ENCODE results near the gene VPS13D.

VPS13D gene

DNA sequence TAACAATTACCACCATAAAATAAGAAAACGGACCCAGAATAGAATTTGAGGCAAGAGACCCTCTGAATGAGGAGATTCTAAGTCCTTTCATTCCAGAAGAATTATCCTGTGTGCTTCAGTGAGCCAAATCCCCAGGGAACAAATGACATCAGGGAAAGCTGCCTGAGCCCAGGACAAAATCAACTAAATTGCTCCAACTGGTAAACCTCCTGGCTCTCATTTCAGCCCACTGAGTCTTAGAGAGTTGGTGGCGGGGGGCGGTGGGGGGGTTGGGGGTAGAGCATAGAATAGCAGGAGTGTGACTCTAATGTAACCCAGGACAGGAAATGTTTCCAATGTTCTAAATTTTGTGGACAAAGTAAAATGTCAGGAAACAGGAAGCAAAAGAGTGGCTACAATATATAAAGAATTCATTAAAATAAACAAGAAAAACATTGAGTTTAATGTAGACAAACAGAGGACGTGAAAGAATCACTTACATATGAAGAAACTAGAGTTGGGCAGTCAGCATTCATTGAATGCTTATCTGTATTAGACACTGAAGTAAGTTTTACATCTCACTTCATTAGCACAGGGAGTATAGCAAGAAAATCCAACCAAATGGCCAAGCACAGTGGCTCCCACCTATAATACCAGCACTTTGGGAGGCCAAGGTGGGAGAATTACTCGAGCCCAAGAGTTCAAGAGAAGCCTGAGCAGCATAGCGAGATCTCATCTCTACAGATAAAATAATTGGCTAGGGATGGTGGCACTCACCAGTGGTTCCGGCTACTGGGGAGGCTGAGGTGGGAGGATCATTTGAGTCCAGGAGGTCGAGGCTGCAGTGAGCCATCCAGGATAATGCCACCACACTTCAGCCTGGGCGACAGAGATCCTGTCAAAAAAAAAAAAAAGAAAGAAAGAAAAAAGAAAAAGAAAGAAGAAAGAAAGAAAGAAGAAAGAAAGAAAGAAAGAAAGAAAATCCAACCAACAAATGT is 313.1 kb downstream of the VPS13D start:
- no peak for DNase-seq

DNA sequence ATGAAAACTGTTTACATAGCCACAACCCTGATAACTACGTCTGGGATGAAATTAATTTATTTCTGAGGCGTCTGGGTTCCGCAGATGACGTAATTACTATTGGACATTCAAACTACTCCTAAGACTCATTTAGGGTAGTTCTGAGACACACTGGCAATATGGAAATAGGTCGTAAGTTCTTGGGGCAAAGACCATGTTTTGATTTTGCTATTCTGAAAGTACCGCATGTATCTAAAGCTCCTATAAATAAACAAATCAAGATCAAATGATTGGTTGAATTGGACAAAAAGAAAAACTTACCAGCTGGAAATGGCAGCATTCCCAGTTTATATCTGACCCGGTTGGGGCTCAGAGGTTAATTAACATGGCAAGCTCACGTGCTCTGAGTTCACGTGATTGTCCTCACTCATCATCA is 313.9 kb downstream of the VPS13D start:
- DNase-seq: no peak

DNA sequence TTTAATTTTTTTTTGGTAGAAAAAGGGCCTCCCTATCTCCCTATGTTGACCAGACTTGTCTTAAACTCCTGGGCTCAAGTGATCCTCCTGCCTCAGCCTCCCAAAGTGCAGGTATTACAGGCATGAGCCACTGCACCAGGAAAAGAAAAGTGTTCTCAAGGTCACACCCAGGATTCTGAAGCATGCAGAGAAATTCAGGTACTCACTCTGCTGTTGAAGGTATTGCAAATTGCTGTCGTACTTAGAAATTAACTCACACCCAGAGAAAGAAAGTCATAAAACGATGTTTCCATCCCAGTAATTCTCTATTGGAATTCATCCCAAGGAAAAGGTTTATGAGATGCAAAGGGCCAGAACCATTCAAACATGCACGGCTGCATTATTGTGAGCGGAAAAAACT is 314.5 kb downstream of the VPS13D start:
- DNase-seq: no peak

DNA sequence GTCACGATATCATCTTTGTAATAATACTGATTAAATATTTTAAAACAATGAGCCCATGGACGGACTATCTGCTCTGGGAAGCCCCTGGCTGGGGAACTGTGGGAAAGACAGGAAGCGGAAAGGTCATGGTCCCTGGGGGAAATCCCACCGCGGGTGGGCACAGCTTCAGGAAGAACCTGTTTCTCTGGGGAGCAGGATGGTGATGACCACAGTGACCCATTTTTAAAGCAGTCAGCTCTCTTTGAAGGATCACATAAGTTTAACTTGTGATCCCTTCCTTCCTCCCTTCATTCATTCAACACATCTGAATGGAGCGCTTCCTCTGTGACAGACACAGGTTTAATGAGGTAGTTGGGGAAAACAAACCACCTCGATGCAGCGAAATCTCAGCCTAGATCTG is 315.2 kb downstream of the VPS13D start:
- DNase-seq: no peak

DNA sequence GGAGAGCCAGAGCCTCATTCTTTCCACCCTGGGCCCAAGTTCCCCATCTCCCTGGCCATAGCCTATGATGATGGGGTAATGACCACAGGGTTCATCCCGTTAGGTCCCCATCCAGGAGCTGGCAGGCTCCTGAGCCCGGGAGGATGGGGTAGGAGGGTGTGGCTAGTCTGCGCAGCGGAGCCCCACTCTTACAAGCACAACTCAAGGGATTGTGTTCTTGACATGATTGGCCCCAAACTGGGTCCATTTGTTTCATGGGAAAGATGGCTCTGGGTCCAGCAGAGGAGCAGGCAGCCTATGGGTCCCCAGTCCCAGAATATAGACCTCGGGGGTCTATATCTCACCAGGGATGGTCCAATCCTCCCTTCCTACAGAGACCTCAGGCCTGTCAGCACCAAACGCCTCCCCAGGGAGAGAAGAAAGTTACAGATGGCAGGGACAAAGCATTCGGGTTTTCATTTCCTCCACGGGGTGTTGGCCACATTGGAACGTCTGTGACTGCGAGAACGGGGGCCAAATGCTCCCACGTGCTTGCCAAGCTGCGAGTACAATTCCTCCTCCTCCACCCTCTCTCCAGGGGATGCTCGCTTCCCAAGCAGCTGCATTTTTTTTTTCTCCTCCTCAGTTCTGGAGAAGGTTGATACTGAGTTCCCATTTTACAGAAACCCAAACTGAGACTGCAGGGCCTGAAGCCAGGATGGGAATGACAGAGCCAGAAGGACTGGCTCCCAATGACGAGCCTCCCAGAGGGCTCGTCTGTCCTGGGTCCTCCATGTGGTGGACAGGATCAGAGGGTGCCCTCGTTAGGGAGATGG is 317.1 kb downstream of the VPS13D start:
- DNase-seq: no peak

DNA sequence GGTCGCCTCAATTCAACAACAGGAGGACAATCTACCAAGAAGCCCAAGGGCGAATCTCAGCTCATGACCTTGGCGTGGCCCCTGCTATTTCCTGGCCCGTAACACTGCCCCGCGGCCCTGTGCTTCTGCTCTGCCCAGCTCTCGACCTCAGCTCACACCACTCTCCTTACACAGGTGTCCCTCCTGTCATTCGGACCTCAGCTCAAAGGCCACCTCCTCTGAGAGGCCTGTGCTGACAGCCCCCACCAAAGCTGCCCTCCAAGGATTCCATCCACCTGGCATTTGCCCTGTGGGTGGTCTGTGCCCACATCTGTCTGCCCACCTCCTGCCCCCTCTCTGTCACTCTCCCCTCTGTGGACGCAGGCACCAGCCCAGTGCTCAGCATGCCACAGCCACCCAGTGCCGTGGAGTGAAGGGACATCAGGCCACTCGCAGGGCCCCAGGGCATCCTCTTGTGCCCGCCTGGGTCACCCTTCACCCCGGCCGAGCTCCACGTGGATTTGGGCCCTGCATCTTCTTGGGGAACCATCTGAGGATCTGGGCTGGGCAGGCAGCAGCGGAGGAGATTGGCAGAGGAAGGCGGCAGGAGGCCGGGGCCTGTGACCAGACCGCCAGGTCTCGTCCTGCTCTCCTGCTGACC is 317.9 kb downstream of the VPS13D start:
- DNase-seq: no peak

DNA sequence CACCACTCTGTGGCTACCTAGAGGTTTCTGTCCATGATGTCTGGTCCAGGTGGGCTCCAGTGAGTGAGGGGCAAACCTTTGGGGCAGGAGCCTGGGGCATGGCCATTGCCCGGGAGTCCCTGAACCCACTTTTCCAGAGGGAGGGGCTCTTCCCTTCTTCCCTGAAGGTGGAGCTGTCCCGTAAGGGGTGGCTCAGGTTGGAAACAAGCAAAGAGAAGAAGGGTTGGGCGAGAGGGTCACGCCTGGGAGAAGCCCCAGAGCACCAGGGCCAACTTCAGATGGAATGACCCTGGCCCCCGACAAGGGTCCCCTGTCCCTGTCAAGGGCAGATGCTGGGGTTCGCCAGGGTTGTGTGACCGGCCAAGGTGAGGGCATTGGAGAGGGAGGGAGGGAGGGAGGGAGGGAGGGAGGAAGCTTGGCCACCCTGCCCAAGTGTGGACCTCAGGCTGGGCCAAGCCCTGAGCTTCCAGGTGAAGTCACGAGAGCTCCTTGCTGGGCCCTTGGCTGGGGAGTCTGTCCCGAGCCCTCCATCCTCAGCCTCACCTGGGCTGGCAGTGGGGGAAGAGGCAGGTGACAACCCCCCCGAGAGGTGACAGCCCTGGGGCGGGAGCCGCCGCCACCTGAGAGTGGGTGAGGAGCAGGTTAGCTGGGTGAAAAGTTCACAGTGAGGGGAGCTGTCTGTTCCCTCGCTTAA is 318.6 kb downstream of the VPS13D start:
- no peak for DNase-seq

DNA sequence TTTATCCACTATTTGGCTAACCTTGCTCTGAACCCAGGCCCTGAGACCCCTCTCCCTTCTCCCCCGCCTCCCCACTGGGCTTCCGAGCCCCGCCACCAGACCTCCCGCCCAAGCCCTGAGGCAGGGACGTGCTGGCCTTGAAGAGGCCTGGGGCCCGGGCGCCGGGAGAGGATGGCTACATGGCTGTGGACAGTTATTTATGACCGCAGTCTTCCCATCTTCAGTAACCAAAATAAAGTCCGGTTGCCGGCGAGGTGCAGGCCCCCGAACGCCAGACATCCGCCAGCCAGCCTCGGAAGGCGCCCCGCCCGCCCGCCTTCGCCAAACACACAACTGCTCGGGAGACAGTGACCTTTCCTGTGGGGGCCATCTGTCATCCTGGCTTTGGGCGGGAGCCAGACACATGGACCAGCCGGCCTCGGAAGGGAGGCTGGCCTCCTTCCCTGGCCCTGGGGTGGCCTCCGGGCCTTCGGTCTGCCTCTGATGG is 319.2 kb downstream of the VPS13D start:
- DNase-seq: no peak

DNA sequence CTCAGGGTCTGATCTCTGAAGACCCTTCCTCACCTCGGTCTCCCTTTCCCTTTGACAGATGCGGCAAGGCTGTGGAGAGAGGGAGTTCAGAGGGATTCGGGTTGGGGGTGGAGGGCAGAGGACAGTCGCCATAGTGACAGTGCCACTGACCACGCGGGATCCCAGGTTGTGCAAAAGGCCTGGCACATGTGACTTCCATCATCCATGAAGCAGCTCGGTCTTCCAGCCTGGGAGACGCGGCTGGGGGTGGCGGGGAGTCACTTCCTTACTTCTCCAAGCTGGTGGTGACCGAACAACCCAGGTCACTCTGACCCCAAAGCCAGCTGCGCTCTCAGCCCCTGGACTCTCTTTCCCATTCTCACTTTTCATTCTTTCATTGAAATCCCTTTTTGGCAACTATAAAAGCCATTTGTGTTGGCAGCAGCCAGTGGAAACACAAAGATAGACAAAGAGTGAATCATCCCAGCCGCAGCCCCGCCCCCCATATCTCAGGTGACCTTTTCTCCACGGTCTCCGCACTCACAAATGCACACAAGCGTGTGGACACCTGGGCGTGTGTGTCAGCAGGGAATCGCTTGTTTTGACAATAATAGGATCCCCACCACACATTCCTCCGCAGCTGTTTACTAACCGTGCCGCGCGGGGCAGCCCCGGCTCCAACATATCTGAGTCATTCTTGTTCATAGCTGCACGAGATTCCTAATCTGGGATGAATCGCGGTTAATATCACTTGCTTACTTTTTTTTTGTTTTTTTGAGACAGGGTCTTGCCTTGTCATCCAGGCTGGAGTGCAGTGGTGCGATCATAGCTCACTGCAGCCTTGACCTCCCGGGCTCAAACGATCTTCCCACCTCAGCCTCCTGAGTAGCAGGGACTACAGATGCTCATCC is 319.9 kb downstream of the VPS13D start:
- peak; percentile 10 for DNase-seq

DNA sequence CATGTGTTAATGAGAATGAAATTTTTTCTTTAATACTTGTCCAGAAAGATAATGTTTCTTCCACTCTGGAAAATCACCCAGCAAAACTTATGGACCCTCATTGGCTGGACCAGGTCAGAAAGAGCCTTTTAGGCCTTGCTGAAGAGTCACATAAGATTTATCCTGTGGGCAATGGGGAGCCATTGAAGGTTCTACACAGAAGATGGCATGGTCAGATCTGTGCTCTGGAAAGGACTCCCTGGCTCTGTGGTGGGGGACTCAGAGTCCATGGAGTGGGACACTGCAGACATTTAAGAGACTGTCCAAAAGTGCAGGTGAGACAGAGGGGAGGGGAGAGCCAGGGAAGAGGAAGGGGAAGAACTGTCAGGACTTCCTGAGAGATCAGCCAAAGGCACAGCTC is 321.8 kb downstream of the VPS13D start:
- no peak for DNase-seq

DNA sequence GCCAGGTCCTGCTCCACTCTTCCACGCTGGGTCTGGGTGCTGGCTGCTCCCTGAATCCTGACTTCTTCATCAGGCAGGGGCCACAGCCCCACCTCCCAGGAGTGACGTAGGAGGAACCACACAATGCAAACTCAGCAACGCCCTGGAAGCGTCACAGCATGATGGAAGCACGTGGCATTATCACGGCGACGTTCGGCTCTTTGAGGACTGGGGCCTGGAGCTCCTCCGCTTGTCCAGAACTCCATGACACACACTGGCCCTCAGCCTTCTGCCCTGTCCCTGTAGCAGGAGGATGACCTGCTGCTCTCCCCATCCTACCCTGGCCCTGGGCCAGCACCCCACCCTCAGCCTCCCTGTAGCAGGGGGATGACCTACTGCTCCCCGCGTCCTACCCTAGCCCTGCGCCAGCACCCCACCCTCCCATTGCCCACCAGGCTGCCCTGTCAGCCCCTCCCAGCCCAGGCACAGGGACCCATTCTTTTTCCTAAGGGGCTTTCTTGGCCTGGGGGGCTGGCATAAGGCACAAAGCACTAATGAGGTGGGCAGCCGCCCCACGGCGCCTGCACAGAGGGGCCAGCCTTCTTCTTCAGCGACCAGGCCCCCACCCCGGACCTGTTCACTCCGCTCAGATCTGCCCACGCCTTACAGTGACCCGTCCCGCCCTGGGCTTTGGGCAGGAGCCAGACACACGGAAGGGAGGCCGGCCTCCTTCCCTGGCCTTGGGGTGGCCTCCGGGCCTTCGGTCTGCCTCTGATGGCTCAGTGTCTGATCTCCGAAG is 322.5 kb downstream of the VPS13D start:
- DNase-seq: no peak

DNA sequence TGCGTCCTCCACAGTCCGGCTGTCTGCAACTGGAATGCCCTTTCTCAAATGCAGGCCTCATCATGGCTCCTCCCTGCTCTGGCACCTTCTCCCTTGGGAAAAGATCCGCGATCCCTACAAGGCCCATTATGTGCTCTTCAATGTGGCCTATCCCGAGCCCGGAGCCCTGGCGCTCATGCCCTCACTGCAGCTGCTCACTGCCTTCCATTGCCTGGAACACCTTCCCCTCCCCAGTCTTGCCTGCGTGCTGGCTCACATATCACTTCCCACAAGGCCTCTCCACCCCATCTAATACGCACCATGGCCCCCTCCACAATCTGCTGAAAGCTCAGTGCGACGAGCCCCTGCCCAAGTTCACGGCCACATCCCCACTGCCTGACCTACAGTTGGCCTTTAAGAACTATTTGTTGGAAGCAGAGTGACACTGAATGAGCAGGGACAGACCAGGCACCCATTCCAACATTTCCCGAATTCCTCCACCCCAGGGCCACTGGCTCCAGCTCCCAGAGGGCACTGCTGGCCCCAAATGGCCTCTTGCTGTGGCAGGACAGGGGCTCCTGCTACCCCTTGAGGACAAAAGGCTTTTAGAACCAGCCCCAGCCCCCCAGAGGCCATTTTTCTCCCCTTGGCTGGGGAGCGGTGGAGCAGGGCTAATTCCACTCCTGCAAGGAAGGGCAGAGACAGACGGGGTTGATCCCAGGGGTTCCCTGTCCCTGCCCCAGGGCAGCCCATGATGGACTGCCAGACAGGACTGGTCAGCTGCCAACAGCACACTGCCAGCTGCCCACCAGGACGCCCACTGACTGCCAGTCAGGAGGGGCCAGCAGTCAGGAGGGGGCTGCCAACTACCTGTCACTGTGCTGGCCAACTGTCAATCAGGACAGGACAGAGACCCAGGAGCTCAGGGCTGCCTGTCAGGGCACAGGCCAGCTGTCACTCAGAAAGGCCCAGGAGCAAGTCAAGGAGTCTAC is 323.4 kb downstream of the VPS13D start:
- DNase-seq: no peak

DNA sequence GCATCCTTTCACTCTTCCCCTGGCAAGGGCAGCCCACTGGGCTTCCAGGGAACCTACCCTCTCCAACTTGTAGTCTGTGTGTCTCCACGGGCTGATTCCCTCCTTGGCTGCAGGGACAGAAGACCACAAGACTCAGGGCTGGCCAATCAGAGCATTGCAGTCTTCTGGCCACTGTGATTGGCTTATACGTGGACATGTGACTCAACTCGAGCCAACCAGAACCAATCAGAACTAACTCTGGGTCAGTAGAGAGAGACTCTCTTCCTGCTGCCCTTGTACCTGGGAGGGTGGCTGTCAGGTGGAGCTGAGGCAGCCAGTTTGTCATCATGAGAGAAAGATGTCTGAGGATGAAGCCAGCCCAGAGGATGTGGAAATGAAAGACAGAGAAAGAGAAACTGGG is 324.1 kb downstream of the VPS13D start:
- DNase-seq: no peak

DNA sequence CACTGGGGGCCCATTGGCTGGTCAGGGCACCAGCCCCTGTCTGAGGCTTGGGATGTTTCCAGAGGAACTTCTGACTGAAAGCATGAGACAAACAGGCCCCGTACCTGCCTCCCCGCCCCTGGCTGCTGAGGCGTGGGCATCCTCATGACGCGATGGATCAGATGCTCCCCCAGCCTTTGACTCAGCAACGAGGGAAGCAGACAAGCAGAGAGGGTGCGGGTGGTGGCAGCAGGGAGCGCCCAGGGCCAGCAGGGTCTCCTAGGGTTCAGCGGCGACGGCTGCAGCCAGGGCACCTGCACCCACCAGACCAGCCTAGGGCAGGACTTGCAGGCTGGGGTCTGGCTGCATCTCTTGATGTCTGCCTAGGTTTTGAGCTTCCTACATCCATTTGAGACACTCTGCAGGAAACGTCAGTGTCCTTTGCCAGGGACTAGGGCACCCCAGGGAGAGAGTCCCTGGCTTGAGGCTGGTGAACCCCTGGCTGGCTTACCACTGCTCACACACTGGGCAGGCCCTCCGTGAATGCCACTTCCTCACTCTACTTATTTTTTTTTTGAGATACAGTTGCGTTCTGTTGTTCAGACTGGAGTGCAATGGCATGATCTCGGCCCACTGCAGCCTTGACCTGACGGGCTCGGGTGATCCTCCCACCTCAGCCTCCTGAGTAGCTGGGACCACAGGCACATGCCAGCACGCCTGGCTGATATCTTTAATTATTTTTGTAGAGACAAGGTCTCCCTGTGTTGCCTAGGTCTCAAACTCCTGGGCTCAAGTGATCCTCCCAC is 324.9 kb downstream of the VPS13D start:
- DNase-seq: no peak

DNA sequence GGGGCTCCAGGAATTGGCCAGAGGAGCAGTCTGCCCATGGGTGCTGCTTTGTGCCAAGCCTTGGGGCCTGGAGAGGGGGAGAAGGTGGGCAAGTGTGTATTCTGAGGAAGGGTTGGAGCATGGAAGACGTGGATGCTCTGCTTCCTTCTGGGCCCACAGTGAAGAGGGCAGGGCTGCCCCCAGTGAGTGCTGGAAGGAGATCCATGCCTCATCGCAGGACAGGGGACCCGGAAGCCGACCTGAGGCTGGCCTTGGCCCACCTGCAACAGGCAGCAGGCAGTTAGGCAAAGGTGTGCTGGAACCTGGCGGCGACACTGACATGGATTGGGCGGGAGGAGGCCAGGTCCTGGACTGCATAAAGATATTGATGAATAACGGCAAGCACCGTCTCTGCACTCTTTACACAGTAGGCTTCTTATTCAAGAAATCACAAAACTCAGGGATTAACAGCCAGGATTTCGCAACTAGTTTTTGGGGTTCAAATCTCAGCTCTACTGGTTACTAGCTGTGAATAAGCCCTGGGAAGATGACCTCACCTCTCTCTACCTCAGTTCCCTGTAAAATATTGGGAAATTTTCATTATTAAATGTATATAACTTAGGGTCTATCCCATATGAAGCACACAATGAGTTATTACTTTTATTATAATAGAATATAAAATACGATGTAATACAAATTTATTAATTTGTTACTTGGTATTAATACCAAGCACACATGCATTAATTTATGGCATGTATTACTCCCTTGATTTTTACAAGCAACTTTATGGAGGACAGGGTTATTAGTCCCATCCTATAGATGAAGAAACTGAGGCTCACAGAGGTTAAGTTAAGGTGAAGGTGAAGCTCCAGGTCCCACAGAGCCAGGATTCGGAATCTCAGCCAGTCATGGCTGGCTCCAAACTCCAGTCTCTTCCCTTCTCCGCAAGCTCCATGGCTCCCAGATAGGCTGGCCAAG is 325.9 kb downstream of the VPS13D start:
- DNase-seq: no peak

DNA sequence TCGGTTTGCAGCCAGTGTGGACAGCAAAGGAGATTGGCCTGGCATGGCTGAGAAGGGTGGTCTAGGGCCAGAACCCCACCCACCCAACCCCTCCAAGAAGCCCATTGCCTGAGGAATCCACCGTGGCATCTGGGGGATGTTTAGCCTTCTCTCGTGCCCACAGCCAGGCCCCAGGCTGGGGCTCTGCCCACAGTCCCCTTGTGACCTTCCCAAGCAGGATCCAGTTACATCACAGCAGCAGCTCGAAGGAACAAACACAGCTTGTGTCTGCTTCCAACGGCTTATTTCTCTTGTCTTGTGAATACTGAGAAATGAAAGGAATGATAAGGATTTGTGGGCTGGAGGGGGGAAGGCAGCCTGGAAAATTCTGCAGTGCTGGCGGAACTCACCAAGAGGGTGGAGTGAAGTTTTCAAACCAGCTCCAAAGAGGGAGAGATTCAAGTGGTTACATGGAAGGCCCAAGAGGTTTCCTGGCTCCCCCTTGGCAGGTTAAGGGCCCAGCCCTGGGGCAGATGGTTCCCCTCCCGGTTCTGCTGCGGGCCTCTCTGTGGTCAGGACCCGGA is 326.6 kb downstream of the VPS13D start:
- no peak for DNase-seq

All from activated naive CD4-positive, alpha-beta T cell treated with Interleukin-2 at 50 U/mL for 16 hours (primary cell).